ENCODE results near the gene CIAO2A.

- TF ChIP-seq CTCF (IDR thresholded peaks at IDR 0.05) (no peak), POLR2A (IDR thresholded peaks at IDR 0.05) (no peak)
These were observed 43.7 kb upstream of the CIAO2A start for GRCh38 chr15:64137226-64137833.

Data from thyroid gland (tissue), 4 donors.